HepG2 (cell line): Measurements from ENCODE around the gene TRANK1. TPM values are rescaled to one million over a fixed set of nuclear protein-coding genes. Genes with fewer than 3 reads are reported as not detected.

Experiments used
- ATAC-seq: fragments of 200-7000 bp; cut with Tn5 transposase; 3 replicates; pipeline ENCODE4 v1.9.1; 2020; ENCODE audit warnings: mild to moderate bottlenecking, moderate library complexity
- BruUV-seq: library from RNA; stranded (reverse); fragments of 400-500 nt; replicated peaks from 2 replicates; lab custom pipeline; 2021; lab: Mats Ljungman, UMichigan
- CTCF ChIA-PET: fragments of 300-600 bp; formaldehyde crosslinking; extraction: SDS; loops from one replicate; lab custom pipeline; 2021; ENCODE audit warnings: low total read pairs, inconsistent platforms, low intra/inter-chr PET ratio; lab: Yijun Ruan, JAX
- POLR2A ChIA-PET: fragments of 350-600 bp; sonication (Branson Sonifier 250); formaldehyde crosslinking; loops from one replicate; lab custom pipeline; 2020; ENCODE audit warnings: antibody characterized with exemption, inconsistent platforms; lab: Yijun Ruan, JAX
- DNase-seq: peaks from one replicate; pipeline ENCODE4 v3.0.0-alpha.2; 2015; ENCODE audit warnings: low spot score
- FAIRE-seq: peaks from 3 replicates; lab custom pipeline; 2011; peaks lifted over from hg19 to GRCh38; lab: Jason Lieb, UNC
- H2AFZ ChIP-seq: one replicate; pipeline ENCODE4 v1.6.1; 2011; ENCODE audit warnings: low read length, inconsistent platforms
- H3K27ac ChIP-seq: fragments of 300-600 bp; 3 replicates; pipeline ENCODE4 v1.8.0; 2011; ENCODE audit warnings: mixed run types, mild to moderate bottlenecking, mixed read lengths, low read length, inconsistent platforms; ENCODE audit not compliant: insufficient read depth; ENCODE audit errors: extremely low read length
- H3K27me3 ChIP-seq, 2 experiments: fragments of 200-600 bp in 1 of 2; 2 replicates in 1 of 2; 3 replicates in 1 of 2; pipeline versions ENCODE4 v1.6.0 to v1.8.0; 2011; ENCODE audit warnings: low read length in 2 of 2, mild to moderate bottlenecking in 2 of 2, moderate library complexity in 2 of 2, inconsistent platforms in 1 of 2; ENCODE audit not compliant: insufficient read depth in 2 of 2, control insufficient read depth in 1 of 2
- H3K36me3 ChIP-seq, 2 experiments: fragments of 200-600 bp in 1 of 2; replicated peaks in 1 of 2; 2 replicates in 1 of 2; 3 replicates in 1 of 2; pipeline versions ENCODE4 v1.5.1 to v1.8.0; 2011; ENCODE audit warnings: low read length in 2 of 2, inconsistent platforms in 1 of 2; ENCODE audit not compliant: insufficient read depth in 2 of 2, control insufficient read depth in 1 of 2
- H3K4me1 ChIP-seq: 2 replicates; pipeline ENCODE4 v1.5.1; 2012; ENCODE audit warnings: low read length, inconsistent platforms; ENCODE audit not compliant: insufficient read depth
- H3K4me2 ChIP-seq: 2 replicates; pipeline ENCODE4 v1.6.0; 2011; ENCODE audit warnings: low read depth, low read length, inconsistent platforms
- H3K4me3 ChIP-seq, 3 experiments: fragments of 200-600 bp in 1 of 3; sonication (generic), shearing (Covaris generic) in 1 of 3; replicated peaks in 1 of 3; 2 replicates each; pipeline ENCODE4 v1.5.1; 2011 to 2016; ENCODE audit warnings: low read length in 3 of 3, inconsistent platforms in 2 of 3, low read depth in 2 of 3, mild to moderate bottlenecking in 2 of 3, control low read depth in 1 of 3, mixed read lengths in 1 of 3; ENCODE audit not compliant: insufficient read depth in 1 of 3
- H3K79me2 ChIP-seq: one replicate; pipeline ENCODE4 v1.6.1; 2011; ENCODE audit warnings: low read length, inconsistent platforms; ENCODE audit not compliant: insufficient read depth
- H3K9ac ChIP-seq: 2 replicates; pipeline ENCODE4 v1.6.0; 2011; ENCODE audit warnings: mild to moderate bottlenecking, low read depth, low read length, inconsistent platforms; ENCODE audit not compliant: insufficient read depth
- H3K9me3 ChIP-seq: 2 replicates; pipeline ENCODE4 v1.5.1; 2012; ENCODE audit warnings: mild to moderate bottlenecking, low read length
- H4K20me1 ChIP-seq: 2 replicates; pipeline ENCODE4 v1.6.0; 2011; ENCODE audit warnings: inconsistent platforms, mild to moderate bottlenecking, low read length, moderate library complexity; ENCODE audit not compliant: insufficient read depth
- AKAP8 ChIP-seq: sonication (generic); formaldehyde crosslinking; IDR thresholded peaks from 2 replicates; pipeline ENCODE4 v1.5.1; 2020; ENCODE audit warnings: mild to moderate bottlenecking, missing genetic modification reagents
- NFIB ChIP-seq: sonication (generic); formaldehyde crosslinking; IDR thresholded peaks from 2 replicates; pipeline ENCODE4 v1.9.0; 2021; ENCODE audit warnings: missing genetic modification reagents, mild to moderate bottlenecking, borderline replicate concordance
- RFXAP ChIP-seq: sonication (generic); formaldehyde crosslinking; IDR thresholded peaks from 2 replicates; pipeline ENCODE4 v1.4.0; 2020; ENCODE audit warnings: missing genetic modification reagents, borderline replicate concordance
- ZBTB3 ChIP-seq: sonication (generic); formaldehyde crosslinking; IDR thresholded peaks from 2 replicates; pipeline ENCODE4 v1.4.0; 2020; ENCODE audit warnings: low read depth, mild to moderate bottlenecking, moderate library complexity, missing genetic modification reagents, borderline replicate concordance
- ZFP1 ChIP-seq: IDR thresholded peaks from 2 replicates; pipeline ENCODE4 v1.6.1; 2016
- ZNF160 ChIP-seq: sonication (generic); formaldehyde crosslinking; IDR thresholded peaks from 2 replicates; pipeline ENCODE4 v1.8.0; 2022; ENCODE audit warnings: mild to moderate bottlenecking, inconsistent platforms, missing genetic modification reagents
- ZNF205 ChIP-seq: IDR thresholded peaks from 2 replicates; pipeline ENCODE4 v1.6.1; 2018; ENCODE audit warnings: missing biosample characterization, missing genetic modification reagents
- ZNF274 ChIP-seq: sonication (generic); formaldehyde crosslinking; IDR thresholded peaks from 2 replicates; pipeline ENCODE4 v1.5.1; 2020; ENCODE audit warnings: mild to moderate bottlenecking, missing genetic modification reagents
- WGBS: methylation state at CpG from one replicate; pipeline ENCODE4 v1.1.6; 2017; ENCODE audit warnings: low lambda C conversion rate; 5-methylcytosine and 5-hydroxymethylcytosine counted together
- in situ Hi-C: cut with HindIII; loops from 2 replicates; pipeline ENCODE4 v1.10.0; 2017; ENCODE audit warnings: low pct_unique_long_range_greater_than_20kb; ENCODE audit not compliant: extremely low pct_ligation_motif_present
- intact Hi-C: fragments of 100-400 bp; cut with micrococcal nuclease; formaldehyde crosslinking; loops from one replicate; pipeline ENCODE4 v1.10.0; 2022; ENCODE audit not compliant: unreplicated experiment
- polyA plus RNA-seq, 8 experiments: library from polyadenylated mRNA; depleted of rRNA in 3 of 8; stranded (reverse) in 7 of 8; unstranded in 1 of 8; fragments of >200 nt; fragmentation: Illumina TruSeq in 4 of 8; extraction: Trizol in 4 of 8; gene quantifications; 2 replicates each; pipeline versions ENCODE4 v1.2.1 to v1.2.3, GENCODE V29; 2011 to 2016; ENCODE audit warnings: low read depth in 4 of 8, missing spikeins in 1 of 8, mixed read lengths in 1 of 8; ENCODE audit not compliant: insufficient read depth in 1 of 8
- total RNA-seq, 5 experiments: library from RNA; depleted of rRNA; stranded (reverse); fragments of >200 nt; fragmentation: Illumina TruSeq; extraction: Trizol; gene quantifications; 2 replicates each; pipeline ENCODE4 v1.2.3, GENCODE V29; 2016; ENCODE audit warnings: low read depth in 1 of 5
- TF ChIP-seq, protein P1 (sequence below): sonication (generic); formaldehyde crosslinking; IDR thresholded peaks from 2 replicates; pipeline ENCODE4 v1.9.0; 2022; ENCODE audit warnings: missing genetic modification reagents, mild to moderate bottlenecking, borderline replicate concordance

Gene TRANK1
- total and polyA plus RNA-seq, 2 of the 13 experiments (the other 11 are each of a cell fraction or from before 2014, with no cell fraction given) = 0.13 to 0.32 TPM

DNA sequence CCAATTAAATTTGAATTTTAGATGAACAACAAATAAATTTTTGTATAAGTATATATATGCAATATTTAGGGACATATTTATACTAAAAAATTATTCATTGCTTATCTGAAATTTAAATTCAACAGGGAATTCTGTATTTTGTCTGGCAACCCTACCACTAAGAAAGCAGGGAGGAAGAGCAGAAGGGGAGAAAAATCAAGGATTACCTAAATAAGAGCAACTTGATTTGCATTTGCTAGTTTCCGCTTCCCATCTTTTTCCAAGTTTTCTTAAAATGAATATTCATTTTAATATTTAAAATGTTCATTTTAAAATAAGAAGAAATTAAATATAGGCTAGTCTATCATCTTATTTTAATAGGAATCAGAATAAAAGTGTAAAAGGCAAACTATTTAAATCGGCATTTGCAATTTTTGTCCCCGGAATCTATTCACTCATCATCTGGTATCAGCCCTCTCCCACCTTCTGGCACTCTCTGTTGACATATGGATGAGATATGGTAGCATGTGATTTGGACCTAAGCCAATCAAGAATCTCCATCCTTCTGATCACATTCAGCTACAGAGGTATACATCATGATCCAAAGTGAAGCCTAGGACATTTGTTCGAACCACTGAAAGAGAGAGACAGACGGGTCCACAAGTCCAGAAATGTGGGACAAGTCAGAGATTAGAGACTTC is 82.6 kb downstream of the TRANK1 start:
- in situ Hi-C loops (no loop called here), intact Hi-C loops (no loop called here)
- no peaks in the 10 kb centered on the region for H3K9me3 ChIP-seq
- no peak overlapping the region for H3K4me3 ChIP-seq
- CTCF ChIA-PET = no interaction called here
- H3K4me1 ChIP-seq = no peaks in the 10 kb centered on the region
- no peak overlapping the region for H3K27ac ChIP-seq
- no peaks in the 10 kb centered on the region for H3K79me2 ChIP-seq
- no peak for DNase-seq
- WGBS = 51% methylated on average over 5 of the region's 5 CpGs
- H2AFZ ChIP-seq = no peak overlapping the region
- H3K36me3 ChIP-seq = no peaks in the 10 kb centered on the region
- TF ChIP-seq ZBTB3 (no peak), AKAP8 (no peak), ZNF274 (no peak), RFXAP (no peak), ZNF160 (no peak), NFIB (CRISPR knock-in tag) (no peak), ZNF205 (CRISPR knock-in tag) (no peak), ZFP1 (CRISPR knock-in tag) (no peak)
- TF ChIP-seq, protein P1, sequence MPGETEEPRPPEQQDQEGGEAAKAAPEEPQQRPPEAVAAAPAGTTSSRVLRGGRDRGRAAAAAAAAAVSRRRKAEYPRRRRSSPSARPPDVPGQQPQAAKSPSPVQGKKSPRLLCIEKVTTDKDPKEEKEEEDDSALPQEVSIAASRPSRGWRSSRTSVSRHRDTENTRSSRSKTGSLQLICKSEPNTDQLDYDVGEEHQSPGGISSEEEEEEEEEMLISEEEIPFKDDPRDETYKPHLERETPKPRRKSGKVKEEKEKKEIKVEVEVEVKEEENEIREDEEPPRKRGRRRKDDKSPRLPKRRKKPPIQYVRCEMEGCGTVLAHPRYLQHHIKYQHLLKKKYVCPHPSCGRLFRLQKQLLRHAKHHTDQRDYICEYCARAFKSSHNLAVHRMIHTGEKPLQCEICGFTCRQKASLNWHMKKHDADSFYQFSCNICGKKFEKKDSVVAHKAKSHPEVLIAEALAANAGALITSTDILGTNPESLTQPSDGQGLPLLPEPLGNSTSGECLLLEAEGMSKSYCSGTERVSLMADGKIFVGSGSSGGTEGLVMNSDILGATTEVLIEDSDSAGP = no peak
- TF ChIP-seq, all 625 proteins: peak for 0
- ATAC-seq = no peak
- H4K20me1 ChIP-seq = no peaks in the 10 kb centered on the region
- H3K9ac ChIP-seq = no peak overlapping the region
- no TSS peak for BruUV-seq
- H3K4me2 ChIP-seq = no peak overlapping the region
- no peak for FAIRE-seq
- POLR2A ChIA-PET = no interaction called here
- peaks cover 2 to 6% of the 10 kb centered on the region in 2 experiments; a peak in 2 of 5 replicates for H3K27me3 ChIP-seq
